K562 (cell line): ENCODE data around the gene ABHD5. TPM values are rescaled to one million over a fixed set of nuclear protein-coding genes. Genes with fewer than 3 reads are reported as not detected.

Experiments
- GTF2E2 ChIP-seq: fragments of 200-800 bp; sonication (Bioruptor generic); IDR thresholded peaks from 2 replicates; pipeline ENCODE4 v1.6.1; 2016; ENCODE audit warnings: missing genetic modification characterization, missing compliant biosample characterization
- JUND ChIP-seq, 2 experiments: IDR thresholded peaks; 2 replicates in 1 of 2; 3 replicates in 1 of 2; pipeline ENCODE4 v1.6.1; 2011; ENCODE audit warnings: borderline replicate concordance in 2 of 2, low read depth in 2 of 2, low read length in 2 of 2, improper control_type of control experiment in 1 of 2, missing biosample characterization in 1 of 2, missing genetic modification characterization in 1 of 2, missing genetic modification reagents in 1 of 2
- KHSRP ChIP-seq: fragments of 450-650 bp; IDR thresholded peaks from 2 replicates; pipeline ENCODE4 v1.6.1; 2017
- PYGO2 ChIP-seq: fragments of 450-650 bp; IDR thresholded peaks from 2 replicates; pipeline ENCODE4 v1.6.1; 2016; ENCODE audit warnings: mild to moderate bottlenecking, missing genetic modification characterization, moderate library complexity, missing compliant biosample characterization
- RFX5 ChIP-seq: IDR thresholded peaks from 2 replicates; pipeline ENCODE4 v1.6.1; 2011; ENCODE audit warnings: low read depth, mild to moderate bottlenecking, improper control_type of control experiment, low read length
- TBL1XR1 ChIP-seq, 2 experiments: IDR thresholded peaks; 2 replicates each; pipeline ENCODE4 v1.6.1; 2012; ENCODE audit warnings: improper control_type of control experiment in 2 of 2, low read length in 2 of 2, mild to moderate bottlenecking in 1 of 2
- ZNF436 ChIP-seq: fragments of 250-450, 450-650 bp; sonication (Bioruptor Pico); formaldehyde crosslinking; IDR thresholded peaks from 2 replicates; pipeline ENCODE4 v1.7.0; 2020; ENCODE audit warnings: mild to moderate bottlenecking
- ZNF79 ChIP-seq: fragments of 250-450 bp; sonication (Bioruptor Pico); IDR thresholded peaks from 2 replicates; pipeline ENCODE4 v1.4.0; 2020; ENCODE audit warnings: low read depth, mild to moderate bottlenecking, moderate library complexity
- polyA plus RNA-seq, 8 experiments: library from polyadenylated mRNA; depleted of rRNA in 4 of 8; stranded (reverse) in 5 of 8; unstranded in 3 of 8; fragments of >200 nt; fragmentation: Nextera tagmentation in 2 of 8; fragmentation: Illumina TruSeq in 1 of 8; extraction: Ambion mirVana in 2 of 8; extraction: Trizol in 1 of 8; gene quantifications; 2 replicates each; pipeline versions ENCODE4 v1.2.1 to v1.2.3, GENCODE V29; 2011 to 2014; ENCODE audit warnings: inconsistent platforms in 1 of 8, missing spikeins in 1 of 8
- total RNA-seq, 7 experiments: library from RNA; depleted of rRNA in 6 of 7; stranded (reverse); fragments of >200 nt in 6 of 7; fragmentation: Illumina TruSeq in 2 of 7; extraction: Trizol in 2 of 7; gene quantifications; 2 replicates each; pipeline versions ENCODE4 v1.2.1 to v1.2.3, GENCODE V29; 2011 to 2021; ENCODE audit warnings: low replicate concordance in 1 of 7
- TF ChIP-seq, protein P1 (sequence below): fragments of 250-450 bp; sonication (Bioruptor Pico); IDR thresholded peaks from 2 replicates; pipeline ENCODE4 v1.9.0; 2021; ENCODE audit warnings: mild to moderate bottlenecking, inconsistent platforms
- TF ChIP-seq, protein P2 (sequence below): fragments of 200-600 bp; sonication (generic); IDR thresholded peaks from one replicate; pipeline ENCODE4 v1.6.1; 2012; ENCODE audit warnings: mild to moderate bottlenecking, low read depth, low read length, inconsistent platforms
- TF ChIP-seq, protein P3 (sequence below), 2 experiments: fragments of 450-650 bp in 1 of 2; sonication (generic) in 1 of 2; formaldehyde crosslinking in 1 of 2; IDR thresholded peaks in 1 of 2; conservative IDR thresholded peaks in 1 of 2; 2 replicates each; pipeline versions ENCODE4 v1.6.1 to v1.8.1; 2016 to 2023; ENCODE audit warnings: mild to moderate bottlenecking in 2 of 2, moderate library complexity in 2 of 2, inconsistent platforms in 1 of 2, missing genetic modification reagents in 1 of 2

The ABHD5 gene
- total and polyA plus RNA-seq, 9 of the 15 experiments (the other 6 are each of a cell fraction or from before 2014, with no cell fraction given), result 27.8 to 61.7 (median 39.9) TPM

GRCh38 chr3:43686700-43687498 lies 3.8 kb upstream of the ABHD5 start (continued):
- TF ChIP-seq PYGO2 (tag) (peak; percentile 60; the same call in 1 of the 2 replicates), RFX5 (no peak), TBL1XR1 (IDR thresholded peaks at IDR 0.05; ENCODE audit: low read length in 2 of 2) (peak; percentile 65 to 88; a peak in 3 of 4 replicates), KHSRP (no peak), GTF2E2 (no peak), ZNF436 (no peak), JUND (IDR thresholded peaks at IDR 0.05; ENCODE audit: borderline replicate concordance, low read depth, low read length) (peak; percentile 54; the same call in 1 of the 2 replicates), JUND (tag; IDR thresholded peaks at IDR 0.05; ENCODE audit: borderline replicate concordance, low read depth, low read length) (peak; percentile 51; the same call in 2 of the 3 replicates), ZNF79 (CRISPR knock-in tag) (peak; percentile 52; the same call in 1 of the 2 replicates)
- TF ChIP-seq, protein P1, sequence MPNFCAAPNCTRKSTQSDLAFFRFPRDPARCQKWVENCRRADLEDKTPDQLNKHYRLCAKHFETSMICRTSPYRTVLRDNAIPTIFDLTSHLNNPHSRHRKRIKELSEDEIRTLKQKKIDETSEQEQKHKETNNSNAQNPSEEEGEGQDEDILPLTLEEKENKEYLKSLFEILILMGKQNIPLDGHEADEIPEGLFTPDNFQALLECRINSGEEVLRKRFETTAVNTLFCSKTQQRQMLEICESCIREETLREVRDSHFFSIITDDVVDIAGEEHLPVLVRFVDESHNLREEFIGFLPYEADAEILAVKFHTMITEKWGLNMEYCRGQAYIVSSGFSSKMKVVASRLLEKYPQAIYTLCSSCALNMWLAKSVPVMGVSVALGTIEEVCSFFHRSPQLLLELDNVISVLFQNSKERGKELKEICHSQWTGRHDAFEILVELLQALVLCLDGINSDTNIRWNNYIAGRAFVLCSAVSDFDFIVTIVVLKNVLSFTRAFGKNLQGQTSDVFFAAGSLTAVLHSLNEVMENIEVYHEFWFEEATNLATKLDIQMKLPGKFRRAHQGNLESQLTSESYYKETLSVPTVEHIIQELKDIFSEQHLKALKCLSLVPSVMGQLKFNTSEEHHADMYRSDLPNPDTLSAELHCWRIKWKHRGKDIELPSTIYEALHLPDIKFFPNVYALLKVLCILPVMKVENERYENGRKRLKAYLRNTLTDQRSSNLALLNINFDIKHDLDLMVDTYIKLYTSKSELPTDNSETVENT (CRISPR knock-in tag), result no peak
- TF ChIP-seq, protein P2, sequence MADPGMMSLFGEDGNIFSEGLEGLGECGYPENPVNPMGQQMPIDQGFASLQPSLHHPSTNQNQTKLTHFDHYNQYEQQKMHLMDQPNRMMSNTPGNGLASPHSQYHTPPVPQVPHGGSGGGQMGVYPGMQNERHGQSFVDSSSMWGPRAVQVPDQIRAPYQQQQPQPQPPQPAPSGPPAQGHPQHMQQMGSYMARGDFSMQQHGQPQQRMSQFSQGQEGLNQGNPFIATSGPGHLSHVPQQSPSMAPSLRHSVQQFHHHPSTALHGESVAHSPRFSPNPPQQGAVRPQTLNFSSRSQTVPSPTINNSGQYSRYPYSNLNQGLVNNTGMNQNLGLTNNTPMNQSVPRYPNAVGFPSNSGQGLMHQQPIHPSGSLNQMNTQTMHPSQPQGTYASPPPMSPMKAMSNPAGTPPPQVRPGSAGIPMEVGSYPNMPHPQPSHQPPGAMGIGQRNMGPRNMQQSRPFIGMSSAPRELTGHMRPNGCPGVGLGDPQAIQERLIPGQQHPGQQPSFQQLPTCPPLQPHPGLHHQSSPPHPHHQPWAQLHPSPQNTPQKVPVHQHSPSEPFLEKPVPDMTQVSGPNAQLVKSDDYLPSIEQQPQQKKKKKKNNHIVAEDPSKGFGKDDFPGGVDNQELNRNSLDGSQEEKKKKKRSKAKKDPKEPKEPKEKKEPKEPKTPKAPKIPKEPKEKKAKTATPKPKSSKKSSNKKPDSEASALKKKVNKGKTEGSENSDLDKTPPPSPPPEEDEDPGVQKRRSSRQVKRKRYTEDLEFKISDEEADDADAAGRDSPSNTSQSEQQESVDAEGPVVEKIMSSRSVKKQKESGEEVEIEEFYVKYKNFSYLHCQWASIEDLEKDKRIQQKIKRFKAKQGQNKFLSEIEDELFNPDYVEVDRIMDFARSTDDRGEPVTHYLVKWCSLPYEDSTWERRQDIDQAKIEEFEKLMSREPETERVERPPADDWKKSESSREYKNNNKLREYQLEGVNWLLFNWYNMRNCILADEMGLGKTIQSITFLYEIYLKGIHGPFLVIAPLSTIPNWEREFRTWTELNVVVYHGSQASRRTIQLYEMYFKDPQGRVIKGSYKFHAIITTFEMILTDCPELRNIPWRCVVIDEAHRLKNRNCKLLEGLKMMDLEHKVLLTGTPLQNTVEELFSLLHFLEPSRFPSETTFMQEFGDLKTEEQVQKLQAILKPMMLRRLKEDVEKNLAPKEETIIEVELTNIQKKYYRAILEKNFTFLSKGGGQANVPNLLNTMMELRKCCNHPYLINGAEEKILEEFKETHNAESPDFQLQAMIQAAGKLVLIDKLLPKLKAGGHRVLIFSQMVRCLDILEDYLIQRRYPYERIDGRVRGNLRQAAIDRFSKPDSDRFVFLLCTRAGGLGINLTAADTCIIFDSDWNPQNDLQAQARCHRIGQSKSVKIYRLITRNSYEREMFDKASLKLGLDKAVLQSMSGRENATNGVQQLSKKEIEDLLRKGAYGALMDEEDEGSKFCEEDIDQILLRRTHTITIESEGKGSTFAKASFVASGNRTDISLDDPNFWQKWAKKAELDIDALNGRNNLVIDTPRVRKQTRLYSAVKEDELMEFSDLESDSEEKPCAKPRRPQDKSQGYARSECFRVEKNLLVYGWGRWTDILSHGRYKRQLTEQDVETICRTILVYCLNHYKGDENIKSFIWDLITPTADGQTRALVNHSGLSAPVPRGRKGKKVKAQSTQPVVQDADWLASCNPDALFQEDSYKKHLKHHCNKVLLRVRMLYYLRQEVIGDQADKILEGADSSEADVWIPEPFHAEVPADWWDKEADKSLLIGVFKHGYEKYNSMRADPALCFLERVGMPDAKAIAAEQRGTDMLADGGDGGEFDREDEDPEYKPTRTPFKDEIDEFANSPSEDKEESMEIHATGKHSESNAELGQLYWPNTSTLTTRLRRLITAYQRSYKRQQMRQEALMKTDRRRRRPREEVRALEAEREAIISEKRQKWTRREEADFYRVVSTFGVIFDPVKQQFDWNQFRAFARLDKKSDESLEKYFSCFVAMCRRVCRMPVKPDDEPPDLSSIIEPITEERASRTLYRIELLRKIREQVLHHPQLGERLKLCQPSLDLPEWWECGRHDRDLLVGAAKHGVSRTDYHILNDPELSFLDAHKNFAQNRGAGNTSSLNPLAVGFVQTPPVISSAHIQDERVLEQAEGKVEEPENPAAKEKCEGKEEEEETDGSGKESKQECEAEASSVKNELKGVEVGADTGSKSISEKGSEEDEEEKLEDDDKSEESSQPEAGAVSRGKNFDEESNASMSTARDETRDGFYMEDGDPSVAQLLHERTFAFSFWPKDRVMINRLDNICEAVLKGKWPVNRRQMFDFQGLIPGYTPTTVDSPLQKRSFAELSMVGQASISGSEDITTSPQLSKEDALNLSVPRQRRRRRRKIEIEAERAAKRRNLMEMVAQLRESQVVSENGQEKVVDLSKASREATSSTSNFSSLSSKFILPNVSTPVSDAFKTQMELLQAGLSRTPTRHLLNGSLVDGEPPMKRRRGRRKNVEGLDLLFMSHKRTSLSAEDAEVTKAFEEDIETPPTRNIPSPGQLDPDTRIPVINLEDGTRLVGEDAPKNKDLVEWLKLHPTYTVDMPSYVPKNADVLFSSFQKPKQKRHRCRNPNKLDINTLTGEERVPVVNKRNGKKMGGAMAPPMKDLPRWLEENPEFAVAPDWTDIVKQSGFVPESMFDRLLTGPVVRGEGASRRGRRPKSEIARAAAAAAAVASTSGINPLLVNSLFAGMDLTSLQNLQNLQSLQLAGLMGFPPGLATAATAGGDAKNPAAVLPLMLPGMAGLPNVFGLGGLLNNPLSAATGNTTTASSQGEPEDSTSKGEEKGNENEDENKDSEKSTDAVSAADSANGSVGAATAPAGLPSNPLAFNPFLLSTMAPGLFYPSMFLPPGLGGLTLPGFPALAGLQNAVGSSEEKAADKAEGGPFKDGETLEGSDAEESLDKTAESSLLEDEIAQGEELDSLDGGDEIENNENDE, result no peak
- TF ChIP-seq, protein P3, sequence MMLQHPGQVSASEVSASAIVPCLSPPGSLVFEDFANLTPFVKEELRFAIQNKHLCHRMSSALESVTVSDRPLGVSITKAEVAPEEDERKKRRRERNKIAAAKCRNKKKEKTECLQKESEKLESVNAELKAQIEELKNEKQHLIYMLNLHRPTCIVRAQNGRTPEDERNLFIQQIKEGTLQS (IDR thresholded peaks at IDR 0.05), result no peak
- TF ChIP-seq, protein P3 (CRISPR knock-in tag; conservative IDR thresholded peaks at IDR 0.05), result no peak
